ENCODE results near the gene TMEM240. TPM values are rescaled to one million over a fixed set of nuclear protein-coding genes. Genes with fewer than 3 reads are reported as not detected.

Gene TMEM240
- total RNA-seq, 1 experiment from 2014 or later: 1.2 TPM

GRCh38 chr1:1573843-1574720 is 33.7 kb upstream of the TMEM240 start:
- peak; percentile 48 to 69 for DNase-seq
- H3K9me3 Mint-ChIP-seq (ENCODE audit: unreplicated experiment): no peaks in the 10 kb centered on the region
- H3K4me3 Mint-ChIP-seq (ENCODE audit: unreplicated experiment): peak overlapping the region; percentile 95
- BruUV-seq (replicated peaks): no TSS peak
- ChIA-PET POLR2A (no interaction called here), CTCF (no interaction called here)
- H3K4me3 ChIP-seq (ENCODE audit: low read depth, low read length): peak overlapping the region; percentile 95
- H3K27me3 ChIP-seq (replicated peaks; ENCODE audit: control insufficient read depth, insufficient read depth, low read length): no peaks in the 10 kb centered on the region
- peaks cover 47% of the 10 kb centered on the region for H3K36me3 Mint-ChIP-seq (ENCODE audit: insufficient read depth, unreplicated experiment)
- no peaks in the 10 kb centered on the region for H3K36me3 ChIP-seq (ENCODE audit: control insufficient read depth, insufficient read depth, low read length)
- no peaks in the 10 kb centered on the region for H3K27me3 Mint-ChIP-seq (ENCODE audit: insufficient read depth, unreplicated experiment)
- H3K4me1 ChIP-seq: no peaks in the 10 kb centered on the region
- no peaks in the 10 kb centered on the region for H3K9me3 ChIP-seq
- TF ChIP-seq, protein P1, sequence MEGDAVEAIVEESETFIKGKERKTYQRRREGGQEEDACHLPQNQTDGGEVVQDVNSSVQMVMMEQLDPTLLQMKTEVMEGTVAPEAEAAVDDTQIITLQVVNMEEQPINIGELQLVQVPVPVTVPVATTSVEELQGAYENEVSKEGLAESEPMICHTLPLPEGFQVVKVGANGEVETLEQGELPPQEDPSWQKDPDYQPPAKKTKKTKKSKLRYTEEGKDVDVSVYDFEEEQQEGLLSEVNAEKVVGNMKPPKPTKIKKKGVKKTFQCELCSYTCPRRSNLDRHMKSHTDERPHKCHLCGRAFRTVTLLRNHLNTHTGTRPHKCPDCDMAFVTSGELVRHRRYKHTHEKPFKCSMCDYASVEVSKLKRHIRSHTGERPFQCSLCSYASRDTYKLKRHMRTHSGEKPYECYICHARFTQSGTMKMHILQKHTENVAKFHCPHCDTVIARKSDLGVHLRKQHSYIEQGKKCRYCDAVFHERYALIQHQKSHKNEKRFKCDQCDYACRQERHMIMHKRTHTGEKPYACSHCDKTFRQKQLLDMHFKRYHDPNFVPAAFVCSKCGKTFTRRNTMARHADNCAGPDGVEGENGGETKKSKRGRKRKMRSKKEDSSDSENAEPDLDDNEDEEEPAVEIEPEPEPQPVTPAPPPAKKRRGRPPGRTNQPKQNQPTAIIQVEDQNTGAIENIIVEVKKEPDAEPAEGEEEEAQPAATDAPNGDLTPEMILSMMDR (IDR thresholded peaks at IDR 0.05; ENCODE audit: insufficient read depth in 1 of 2, low read depth in 1 of 2, low read length in 1 of 2, severe bottlenecking in 1 of 2, unreplicated experiment in 1 of 2): peak; percentile 22 to 43
- peak overlapping the region; percentile 96 for H3K27ac Mint-ChIP-seq (ENCODE audit: unreplicated experiment)
- peaks cover 6% of the 10 kb centered on the region for H3K4me1 Mint-ChIP-seq (ENCODE audit: low read depth, unreplicated experiment)
- intact Hi-C loops (cut with micrococcal nuclease; ENCODE audit: unreplicated experiment): no loop called here

GRCh38 chr1:1569341-1569740 is 28.9 kb upstream of the TMEM240 start:
- no peak overlapping the region for H3K4me3 Mint-ChIP-seq (ENCODE audit: unreplicated experiment)
- H3K4me1 ChIP-seq: no peaks in the 10 kb centered on the region
- intact Hi-C loops (cut with micrococcal nuclease; ENCODE audit: unreplicated experiment): no loop called here
- H3K9me3 ChIP-seq: no peaks in the 10 kb centered on the region
- no peak overlapping the region for H3K4me3 ChIP-seq (ENCODE audit: low read depth, low read length)
- no peaks in the 10 kb centered on the region for H3K27me3 Mint-ChIP-seq (ENCODE audit: insufficient read depth, unreplicated experiment)
- H3K27me3 ChIP-seq (replicated peaks; ENCODE audit: control insufficient read depth, insufficient read depth, low read length): no peaks in the 10 kb centered on the region
- BruUV-seq (replicated peaks): no TSS peak
- peaks cover 62% of the 10 kb centered on the region for H3K36me3 Mint-ChIP-seq (ENCODE audit: insufficient read depth, unreplicated experiment)
- ChIA-PET POLR2A (no interaction called here), CTCF (no interaction called here)
- no peaks in the 10 kb centered on the region for H3K4me1 Mint-ChIP-seq (ENCODE audit: low read depth, unreplicated experiment)
- TF ChIP-seq, protein P1 (IDR thresholded peaks at IDR 0.05; ENCODE audit: insufficient read depth in 1 of 2, low read depth in 1 of 2, low read length in 1 of 2, severe bottlenecking in 1 of 2, unreplicated experiment in 1 of 2): no peak
- no peaks in the 10 kb centered on the region for H3K36me3 ChIP-seq (ENCODE audit: control insufficient read depth, insufficient read depth, low read length)
- H3K27ac Mint-ChIP-seq (ENCODE audit: unreplicated experiment): no peak overlapping the region
- no peak for DNase-seq
- H3K9me3 Mint-ChIP-seq (ENCODE audit: unreplicated experiment): no peaks in the 10 kb centered on the region

- POLR2A ChIA-PET: interaction anchor here (0.6 kb wide), 1 partner anchor 64 kb away, joined by 4 read pairs; no protein-coding TSS in a partner anchor
- BruUV-seq (replicated peaks): no TSS peak
Observed at GRCh38 chr1:1567891-1568291, 27.5 kb upstream of the TMEM240 start.

More at GRCh38 chr1:1567891-1568291, 27.5 kb upstream of the TMEM240 start:
- no peak for DNase-seq
- Mint-ChIP-seq H3K9me3 (ENCODE audit: unreplicated experiment) (no peaks in the 10 kb centered on the region), H3K4me3 (ENCODE audit: unreplicated experiment) (no peak overlapping the region), H3K27ac (ENCODE audit: unreplicated experiment) (no peak overlapping the region), H3K36me3 (ENCODE audit: insufficient read depth, unreplicated experiment) (peaks cover 64% of the 10 kb centered on the region), H3K4me1 (ENCODE audit: low read depth, unreplicated experiment) (no peaks in the 10 kb centered on the region), H3K27me3 (ENCODE audit: insufficient read depth, unreplicated experiment) (no peaks in the 10 kb centered on the region)
- Histone ChIP-seq H3K27me3 (replicated peaks; ENCODE audit: control insufficient read depth, insufficient read depth, low read length) (no peaks in the 10 kb centered on the region), H3K4me3 (ENCODE audit: low read depth, low read length) (no peak overlapping the region), H3K4me1 (no peaks in the 10 kb centered on the region), H3K9me3 (no peaks in the 10 kb centered on the region), H3K36me3 (ENCODE audit: control insufficient read depth, insufficient read depth, low read length) (no peaks in the 10 kb centered on the region)
- CTCF ChIA-PET: no interaction called here
- TF ChIP-seq, protein P1 (IDR thresholded peaks at IDR 0.05; ENCODE audit: insufficient read depth in 1 of 2, low read depth in 1 of 2, low read length in 1 of 2, severe bottlenecking in 1 of 2, unreplicated experiment in 1 of 2): no peak
- intact Hi-C loops (cut with micrococcal nuclease; ENCODE audit: unreplicated experiment): no loop called here

Data from Caco-2 (cell line).